HK-2 (cell line): ENCODE results near the gene NEURL1.
"Not testable (repeated sequence)": the region's sequence is repeated elsewhere in the genome, so short reads cannot be mapped to it uniquely, and the experiment has no call there.

Experiments used
- DNase-seq: peaks from one replicate; pipeline ENCODE4 v3.0.0-alpha.2; 2018; ENCODE audit not compliant: unreplicated experiment

Gene NEURL1

DNA sequence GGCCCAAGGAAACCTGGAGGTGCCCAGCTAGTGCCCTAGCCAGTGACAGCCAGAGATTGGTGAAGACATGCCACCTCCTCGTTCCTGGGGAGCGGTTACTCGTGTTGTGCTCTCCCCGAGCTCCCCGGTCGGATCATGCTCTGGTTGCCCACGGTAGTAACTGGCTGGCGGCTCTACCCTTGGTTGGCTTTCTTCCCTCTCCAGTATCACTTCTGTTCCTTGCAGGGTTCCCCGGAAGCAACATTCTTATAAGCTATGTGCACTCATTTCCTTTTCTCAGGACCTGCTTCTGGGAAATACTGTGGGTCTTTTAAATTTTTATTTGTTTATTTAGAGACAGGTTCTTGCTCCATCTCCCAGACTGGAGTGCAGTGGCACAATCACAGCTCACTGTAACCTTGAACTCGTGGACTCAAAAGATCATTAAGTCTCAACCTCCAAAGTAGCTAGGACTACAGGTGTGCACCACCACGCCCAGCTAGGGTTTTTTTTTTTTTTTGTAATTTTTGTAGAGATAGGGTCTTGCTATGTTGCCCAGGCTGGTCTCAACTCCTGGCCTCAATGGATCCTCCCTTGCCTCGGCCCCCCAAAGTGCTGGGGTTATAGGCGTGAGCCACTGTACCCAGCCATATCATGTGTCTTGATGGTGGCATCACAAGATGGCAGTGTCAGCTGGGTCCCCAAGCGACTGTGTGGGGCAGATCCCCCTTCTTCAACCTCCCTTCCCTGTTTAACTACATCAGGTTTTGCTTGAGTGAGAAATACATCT, 27.9 kb upstream of the NEURL1 start:
- DNase-seq, result no peak

DNA sequence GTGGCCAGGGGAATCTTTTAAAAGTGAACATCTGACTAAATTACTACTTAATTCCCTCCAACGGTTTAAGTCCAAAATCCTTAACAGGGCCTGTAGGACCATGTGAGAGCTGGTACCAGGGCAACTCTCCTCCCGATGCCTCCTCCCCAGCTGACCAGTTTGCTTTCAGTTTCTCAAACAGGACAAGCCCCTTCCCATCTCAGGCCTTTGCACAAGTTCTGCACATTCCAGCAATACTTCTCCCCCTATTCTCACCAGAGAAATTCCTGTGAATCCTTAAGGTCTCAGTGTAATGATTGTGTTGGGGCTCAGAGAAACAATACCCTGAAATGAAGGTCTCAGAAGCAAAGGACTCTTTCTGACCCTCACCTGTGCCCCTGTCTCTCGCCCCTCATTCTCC, 26.8 kb upstream of the NEURL1 start:
- no peak for DNase-seq

DNA sequence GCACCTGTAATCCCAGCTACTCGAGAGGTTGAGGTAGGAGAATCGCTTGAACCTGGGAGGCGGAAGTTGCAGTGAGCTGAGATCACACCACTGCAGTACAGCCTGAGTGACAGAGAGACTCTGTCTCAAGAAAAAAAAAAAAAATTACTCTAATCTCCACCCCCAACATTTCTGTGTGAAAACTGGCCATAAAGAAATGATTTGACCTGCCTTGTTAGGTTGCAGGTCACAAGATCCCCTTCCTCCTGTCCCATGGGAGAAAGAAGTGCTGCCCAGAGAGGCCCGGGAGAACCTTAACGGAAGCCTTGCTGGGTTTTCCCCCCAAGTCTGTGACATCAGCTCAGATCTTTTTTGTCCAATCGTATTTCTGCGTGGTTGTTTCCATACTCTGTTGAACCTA, 26.1 kb upstream of the NEURL1 start:
- DNase-seq, result no peak

DNA sequence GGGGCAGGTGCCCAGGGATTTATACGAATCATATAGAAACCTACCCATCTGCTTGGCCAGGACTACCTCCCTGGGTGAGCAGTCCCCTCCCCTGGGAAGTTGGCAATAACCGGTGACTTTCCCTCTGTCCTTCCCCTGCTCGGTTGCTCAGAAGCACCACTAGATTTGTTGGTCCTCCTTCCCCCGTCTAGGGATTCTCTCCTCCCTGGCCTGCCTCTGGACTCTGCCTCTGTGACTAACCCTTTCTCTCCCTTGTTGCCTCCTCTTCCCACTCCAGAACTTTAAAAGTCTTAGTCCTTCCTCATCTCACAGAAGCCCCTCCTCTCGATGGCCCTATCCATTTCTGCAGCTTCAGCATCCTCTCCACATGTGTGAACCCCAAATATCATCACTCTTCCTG, 24.3 kb upstream of the NEURL1 start:
- no peak for DNase-seq

DNA sequence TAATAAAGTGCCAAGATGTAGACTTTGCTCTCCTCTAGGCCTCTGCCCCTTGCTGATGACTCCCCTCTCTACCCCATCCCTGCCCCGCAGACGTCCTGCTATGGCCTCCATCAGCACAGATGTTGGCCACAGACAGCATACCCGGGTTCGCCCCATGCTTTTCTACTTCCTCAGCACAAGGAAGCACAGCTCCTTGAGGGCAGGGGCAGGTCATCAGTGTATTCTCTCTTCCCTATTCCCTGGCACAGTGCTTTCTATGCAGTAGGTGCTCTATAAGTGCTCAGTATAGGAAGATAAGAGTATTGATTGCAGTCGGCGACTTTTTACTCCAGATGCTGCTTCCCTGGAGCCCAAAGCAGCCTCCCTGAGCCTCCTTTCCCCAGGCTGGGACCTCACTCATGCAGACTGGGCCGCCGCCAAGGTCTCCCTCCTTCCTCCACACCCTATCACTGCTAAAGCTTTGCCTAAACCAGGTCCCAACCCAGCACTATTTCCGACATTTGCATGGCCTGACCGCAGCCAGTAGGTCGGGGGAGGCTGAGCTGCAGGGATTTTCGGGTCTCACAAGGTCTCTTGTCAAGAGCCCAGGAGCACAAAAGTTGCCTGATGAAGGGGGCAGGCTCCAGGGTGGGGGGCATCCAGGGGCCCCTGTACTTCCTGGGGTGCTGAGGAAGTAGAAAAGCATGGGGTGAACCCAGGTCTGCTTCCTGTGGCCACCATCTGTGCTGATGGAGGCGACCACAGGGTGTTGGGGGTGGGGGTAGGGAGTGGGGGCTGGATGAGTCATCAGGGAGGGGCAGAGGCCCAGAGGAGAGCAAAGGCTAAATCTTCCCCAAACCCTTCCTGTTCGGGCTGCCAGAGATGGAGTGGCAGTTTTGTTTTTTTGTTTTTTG, 22.5 kb upstream of the NEURL1 start:
- DNase-seq, result no peak

DNA sequence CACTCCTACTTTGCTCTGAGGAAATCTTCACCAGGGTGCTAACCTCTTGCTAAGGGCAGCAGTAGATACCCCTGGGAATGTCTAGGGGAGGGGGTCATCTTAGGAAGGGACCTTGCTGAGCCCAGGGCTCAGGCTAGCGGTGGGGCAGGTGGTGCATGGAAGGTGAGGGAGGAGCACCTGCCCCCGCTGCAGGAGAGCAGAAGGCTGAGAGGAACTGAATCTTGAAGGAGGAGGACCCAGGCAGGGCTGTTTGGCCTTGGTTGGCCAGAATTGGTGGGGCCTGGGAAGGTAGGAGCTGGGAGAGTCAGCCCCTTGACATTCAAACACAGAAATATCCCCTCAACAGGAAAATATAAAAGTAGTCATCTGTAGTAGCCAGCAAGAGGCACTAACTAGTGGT, 21.5 kb upstream of the NEURL1 start:
- no peak for DNase-seq

DNA sequence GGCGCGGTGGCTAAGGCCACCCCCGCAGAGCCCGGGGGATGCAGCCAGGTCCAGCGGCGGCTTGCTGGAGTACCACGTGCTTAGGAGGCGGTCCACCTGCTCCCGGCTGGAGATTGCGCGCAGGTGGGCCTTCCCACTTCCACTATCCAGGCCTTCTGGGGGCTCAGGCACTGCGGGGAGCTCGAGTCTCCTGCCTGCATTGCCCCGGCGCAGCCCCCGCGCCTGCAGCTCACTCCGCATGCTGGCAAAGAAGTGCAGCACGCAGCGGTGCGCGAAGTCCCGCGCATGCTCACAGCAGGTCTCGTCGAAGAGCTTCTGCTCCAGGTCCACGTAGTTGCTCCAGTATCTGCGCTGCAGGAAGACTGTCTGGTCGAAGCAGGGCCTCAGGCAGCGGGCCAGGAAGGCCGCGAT, 20.2 kb upstream of the NEURL1 start:
- DNase-seq, result no peak

DNA sequence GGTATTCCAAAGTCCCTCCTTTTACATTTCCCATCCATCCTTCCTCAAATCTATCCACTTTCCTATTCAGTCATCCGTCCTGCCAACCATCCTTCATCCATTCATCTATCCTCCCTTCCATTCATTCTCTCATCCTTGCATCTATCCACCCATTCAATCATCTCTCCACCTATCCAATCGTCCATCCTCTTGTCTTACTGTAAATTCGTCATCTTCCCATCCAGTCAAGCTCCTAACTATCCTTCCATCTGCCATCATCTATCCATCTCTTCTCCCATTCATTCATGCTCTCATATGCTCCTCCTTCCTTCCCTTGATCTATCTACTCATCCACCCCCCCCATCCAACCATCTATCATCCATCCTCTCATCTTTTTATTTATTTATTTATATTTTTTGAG, 19.4 kb upstream of the NEURL1 start:
- no peak for DNase-seq

DNA sequence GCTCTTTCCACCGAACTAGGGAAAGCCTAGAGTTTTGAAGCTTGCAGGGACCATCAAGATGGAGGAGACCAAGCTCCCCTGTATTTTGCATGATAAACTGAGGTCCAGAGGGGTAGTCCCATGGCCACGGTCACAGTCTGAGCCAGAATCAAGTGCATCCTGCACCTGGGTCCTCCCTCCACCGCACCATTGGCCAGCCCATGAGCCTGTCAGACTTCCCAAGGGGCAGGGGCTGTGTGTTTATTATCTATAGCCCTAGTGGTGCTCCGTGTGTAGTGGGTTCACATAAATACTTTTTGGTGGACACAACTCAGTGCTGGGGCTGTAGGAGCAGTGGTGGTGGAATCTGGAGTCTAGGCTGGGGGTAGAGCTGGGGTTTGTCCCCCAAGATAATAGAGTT, 18.1 kb upstream of the NEURL1 start:
- DNase-seq, result no peak

DNA sequence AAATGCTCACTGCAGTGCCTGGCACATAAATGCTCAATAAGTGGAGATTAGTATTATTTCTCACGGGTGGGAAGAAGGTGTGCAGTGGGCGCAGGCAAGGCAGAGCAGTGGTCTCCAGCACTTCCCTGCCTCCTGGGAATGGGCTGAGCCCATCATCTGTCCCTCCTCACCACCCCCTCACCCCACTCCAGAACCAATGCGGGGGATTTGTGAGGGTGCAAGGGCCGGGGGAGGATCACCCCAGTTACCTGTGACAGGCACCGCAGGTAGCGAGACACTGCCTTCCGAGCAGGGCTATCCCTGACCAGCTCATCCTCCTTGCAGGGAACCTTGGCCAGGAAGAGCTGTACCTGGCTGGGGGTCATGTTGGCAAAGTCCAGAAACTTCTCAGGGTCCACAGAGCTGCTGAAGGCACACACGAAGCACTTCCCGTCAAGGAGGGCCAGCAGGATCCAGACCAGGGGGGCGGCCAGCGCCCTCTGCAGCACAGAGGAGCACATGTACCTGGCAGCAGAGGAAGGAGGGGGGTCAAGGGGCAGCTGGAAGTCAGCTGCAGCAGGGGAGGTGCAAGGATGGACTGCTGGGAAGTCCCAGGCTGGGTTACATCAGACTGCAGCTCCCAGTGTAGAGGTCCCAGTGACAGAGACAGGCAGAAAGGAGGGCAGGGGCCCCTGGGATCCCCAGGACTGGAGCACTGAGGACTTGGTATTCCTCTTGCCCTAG, 17.3 kb upstream of the NEURL1 start:
- no peak for DNase-seq

DNA sequence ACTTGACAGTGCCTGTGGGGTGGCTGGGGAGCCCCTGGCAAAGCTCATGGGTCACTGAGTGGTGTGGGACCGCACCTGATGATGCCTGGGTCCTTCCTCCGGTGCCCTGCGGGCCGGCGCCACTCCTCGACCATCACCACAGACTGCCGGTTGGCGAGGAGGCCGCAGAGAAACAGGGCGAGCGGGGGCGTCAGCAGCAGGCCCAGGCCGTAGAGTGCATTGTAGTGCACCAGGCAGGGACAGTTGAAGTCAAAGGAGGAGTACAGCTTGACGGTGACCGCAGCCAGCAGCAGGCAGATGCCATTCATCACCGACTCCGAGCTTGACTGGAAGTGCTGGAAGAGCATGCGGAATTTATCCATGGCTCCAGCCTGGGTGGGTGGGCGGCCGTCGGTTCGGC, 14.8 kb upstream of the NEURL1 start:
- no peak for DNase-seq

DNA sequence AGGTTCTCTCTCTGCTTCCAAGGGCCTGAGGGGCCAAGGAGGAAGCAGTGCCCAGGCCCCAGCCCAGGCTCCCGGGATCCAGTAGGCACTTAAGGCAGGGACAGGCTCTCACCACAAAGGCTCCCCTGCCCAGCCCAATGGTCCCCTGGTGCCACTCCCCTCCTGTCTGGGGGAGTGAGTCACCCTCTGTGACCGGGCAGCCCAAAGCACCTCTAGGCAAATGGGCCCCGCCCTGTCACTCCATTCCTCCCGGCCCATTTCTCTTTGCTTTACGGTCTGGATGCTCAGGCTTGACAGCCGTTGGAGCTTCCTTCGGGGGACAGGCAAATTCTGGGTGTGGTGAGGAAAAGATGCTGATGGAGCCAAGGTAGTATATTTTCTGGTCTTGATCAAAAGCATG, 14.4 kb upstream of the NEURL1 start, which contains the start of gene CALHM3:
TSS of gene CALHM3 (minus strand) at position 106 of the 400 bp plus-strand sequence. CDS start 208 bp downstream, outside the sequence.
- DNase-seq, result no peak

DNA sequence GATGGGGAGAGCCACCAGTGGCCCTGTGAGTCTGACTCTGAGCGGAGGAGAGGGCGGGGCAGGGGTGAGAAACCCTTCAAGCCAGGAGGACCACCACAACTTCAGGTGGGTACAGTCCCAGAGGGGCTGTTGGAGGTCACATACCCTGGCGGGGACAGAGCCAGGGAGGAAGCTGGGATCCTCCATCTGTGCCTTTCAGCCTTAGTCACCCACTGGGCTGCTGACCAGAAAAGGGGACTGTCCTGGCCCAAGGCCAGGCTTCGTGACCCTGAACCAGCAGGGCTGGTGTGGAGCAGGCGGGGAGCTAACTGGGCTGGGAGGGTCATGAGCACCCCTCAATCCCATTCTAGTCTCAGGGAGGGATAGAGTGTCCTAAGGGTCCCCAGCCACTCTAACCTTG, 13.0 kb upstream of the NEURL1 start:
- no peak for DNase-seq

DNA sequence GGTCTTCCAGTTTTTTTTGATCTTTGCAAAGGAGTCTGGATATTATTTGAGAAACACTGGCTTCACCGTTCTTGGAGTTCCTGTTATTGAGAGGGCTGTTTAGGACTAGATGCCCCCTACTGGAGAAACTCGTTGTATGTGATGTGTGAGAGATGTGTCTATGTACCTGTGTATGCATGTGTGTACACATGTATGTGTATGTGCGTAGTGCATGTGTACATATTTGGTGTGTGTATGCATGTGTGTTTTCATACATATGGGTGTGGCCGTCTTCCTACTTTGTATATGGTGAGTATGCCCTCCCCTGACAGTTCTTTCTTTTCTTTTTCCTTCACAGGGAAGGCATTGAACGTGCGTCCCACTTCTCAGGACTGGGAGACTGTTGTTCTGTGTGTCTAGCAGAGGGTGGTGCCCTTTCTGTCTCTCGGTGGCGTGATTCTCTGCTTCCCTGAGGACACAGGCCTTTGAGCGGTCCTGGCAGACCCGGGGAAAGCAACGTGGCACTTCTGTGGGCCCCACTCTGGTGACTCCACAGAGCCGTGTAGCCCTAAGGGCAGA, 11.5 kb upstream of the NEURL1 start:
- no peak for DNase-seq

DNA sequence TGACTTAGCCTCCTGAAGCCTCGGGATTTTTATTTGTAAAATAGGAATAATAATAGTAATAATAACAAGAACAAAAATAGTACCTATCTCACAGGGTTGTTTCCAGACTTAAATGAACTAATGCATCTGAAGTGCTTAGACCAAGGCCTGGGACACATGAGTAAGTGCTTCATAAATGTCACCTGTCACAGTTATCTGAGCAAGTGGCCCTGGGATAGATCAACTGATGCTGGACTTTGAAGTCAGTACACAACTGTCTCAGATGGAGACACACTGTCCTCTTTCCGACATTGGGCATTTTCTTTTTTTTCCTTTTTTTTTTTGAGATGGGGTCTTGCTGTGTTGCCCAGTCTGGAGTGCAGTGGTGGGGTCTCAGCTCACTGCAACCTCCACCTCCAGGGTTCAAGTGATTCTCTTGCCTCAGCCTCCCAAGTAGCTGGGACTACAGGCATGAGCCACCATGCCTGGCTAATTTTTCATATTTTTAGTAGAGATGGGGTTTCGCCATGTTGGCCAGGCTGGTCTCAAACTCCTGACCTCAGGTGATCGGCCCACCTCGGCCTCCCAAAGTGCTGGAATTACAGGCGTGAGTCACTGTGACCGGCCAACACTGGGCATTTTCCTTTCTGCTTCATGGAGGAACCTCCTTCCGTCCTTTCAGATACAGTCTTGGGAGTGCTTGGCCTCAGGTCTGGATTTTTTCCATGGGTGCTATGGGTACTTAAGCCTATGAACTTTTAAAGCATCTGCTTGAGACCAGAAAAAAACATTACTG, 6.7 kb upstream of the NEURL1 start:
- not testable (repeated sequence) for DNase-seq

DNA sequence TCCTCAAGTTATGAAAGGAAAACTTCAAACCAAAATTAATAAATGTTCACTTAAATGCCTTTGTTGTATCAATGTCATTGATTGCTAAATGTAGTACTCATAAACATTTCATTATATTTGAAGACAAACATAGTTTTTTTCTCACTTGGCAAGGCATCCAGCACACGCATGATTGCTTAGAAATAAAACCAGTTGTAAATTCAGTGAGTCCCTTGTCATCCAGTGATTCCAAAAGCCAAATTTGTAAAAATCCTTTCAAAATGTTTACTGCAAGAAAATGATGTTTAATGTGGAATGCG, 6.1 kb upstream of the NEURL1 start:
- no peak for DNase-seq

DNA sequence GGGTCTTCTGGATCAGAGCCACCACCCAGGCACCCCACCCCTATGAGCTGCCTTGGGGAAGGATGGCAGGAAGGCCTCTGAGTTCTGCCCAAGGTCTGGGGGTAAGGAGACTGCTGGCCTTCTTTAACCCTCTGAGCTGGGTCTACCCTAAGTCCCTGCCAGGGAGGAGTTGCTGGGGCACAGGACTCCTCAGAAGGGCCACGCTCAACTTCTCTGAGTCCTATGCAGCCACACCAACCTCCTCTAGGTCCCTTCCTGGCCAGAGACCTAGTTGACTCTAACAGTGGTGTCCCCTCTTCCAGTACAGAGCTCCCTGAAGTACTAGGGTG, 2.6 kb upstream of the NEURL1 start:
- DNase-seq, result no peak

DNA sequence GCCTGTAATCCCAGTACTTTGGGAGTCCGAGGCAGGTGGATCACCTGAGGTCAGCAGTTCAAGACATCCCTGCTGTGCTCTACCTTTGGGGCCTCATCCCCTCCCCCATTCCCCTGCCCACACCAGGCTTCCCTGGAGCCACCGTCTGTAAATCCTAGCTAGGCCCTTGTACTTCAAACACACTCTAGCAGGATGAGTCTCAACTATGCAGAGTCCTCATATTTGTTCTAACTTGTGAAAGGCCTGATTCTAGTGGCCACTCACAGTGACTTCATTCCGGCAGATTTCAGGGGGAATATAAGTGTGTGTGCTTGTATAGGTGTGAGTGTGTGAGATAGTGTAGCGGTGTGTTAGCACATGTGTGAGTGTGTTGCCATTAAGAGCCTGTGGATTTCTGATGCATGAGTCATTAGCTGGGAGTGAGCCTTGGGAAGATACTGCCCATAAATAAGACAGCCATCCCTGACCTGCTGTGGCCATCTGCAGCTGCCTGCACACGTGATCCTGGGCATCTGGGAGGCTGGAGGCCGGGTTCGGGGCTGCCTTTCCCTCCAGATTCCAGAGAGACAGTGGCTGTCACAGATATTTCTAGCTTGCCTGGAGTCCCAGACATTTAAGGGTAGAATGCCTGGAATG, 1.7 kb upstream of the NEURL1 start:
- DNase-seq, result peak; percentile 73

DNA sequence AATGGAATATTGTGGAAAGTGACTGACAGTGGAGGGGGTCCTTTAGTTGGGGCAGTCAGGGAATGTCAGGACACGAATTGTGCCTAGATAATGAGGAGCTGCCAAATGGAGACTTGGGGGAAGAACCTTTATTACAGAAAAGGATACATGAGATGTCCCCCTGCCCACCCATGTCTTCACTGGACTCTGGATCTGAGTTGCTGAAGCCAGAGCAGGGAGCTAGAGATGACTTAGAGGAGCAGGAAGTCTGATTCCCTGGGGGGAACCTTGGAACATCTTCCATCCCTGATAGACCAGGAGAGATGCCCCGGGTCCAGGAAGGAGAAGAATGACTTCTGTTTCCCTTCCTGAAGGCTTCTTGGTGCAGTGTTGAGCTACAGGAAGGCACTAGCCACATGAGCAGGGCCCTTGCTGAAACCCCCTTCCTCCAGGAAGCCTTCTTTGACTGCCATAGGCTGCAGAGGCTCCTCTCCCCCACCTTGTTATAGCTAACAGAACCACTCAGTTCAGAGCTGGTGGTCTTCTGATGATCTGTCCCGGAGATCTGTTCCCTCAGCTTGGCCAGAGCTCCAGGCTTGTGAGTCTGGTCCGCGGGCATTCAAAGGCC, 747 bp upstream of the NEURL1 start:
- DNase-seq, result no peak
